H9 (cell line): Measurements from ENCODE around the gene ARVCF. TPM values are rescaled to one million over a fixed set of nuclear protein-coding genes. Genes with fewer than 3 reads are reported as not detected.
A peak's percentile ranks its signal among the peaks of the same experiment; 100 is the strongest.

Experiments used
- DNase-seq: peaks from one replicate; pipeline ENCODE4 v3.0.0-alpha.2; 2017
- H2AFZ ChIP-seq: one replicate; pipeline ENCODE4 v1.6.1; 2013; ENCODE audit warnings: mild to moderate bottlenecking, low read length, control low read depth, moderate library complexity
- H2AK5ac ChIP-seq: 2 replicates; pipeline ENCODE4 v1.6.1; 2013; ENCODE audit warnings: low read length, control low read depth, mixed read lengths; ENCODE audit not compliant: insufficient read length
- H2BK120ac ChIP-seq: one replicate; pipeline ENCODE4 v1.6.1; 2013; ENCODE audit warnings: low read depth, mild to moderate bottlenecking, low read length, control low read depth, inconsistent platforms; ENCODE audit not compliant: poor library complexity, severe bottlenecking
- H2BK12ac ChIP-seq: 2 replicates; pipeline ENCODE4 v1.6.1; 2013; ENCODE audit warnings: low read length, control low read depth, mixed read lengths, low read depth; ENCODE audit not compliant: insufficient read length
- H2BK15ac ChIP-seq: 2 replicates; pipeline ENCODE4 v1.6.1; 2013; ENCODE audit warnings: low read depth, low read length, control low read depth
- H2BK20ac ChIP-seq: one replicate; pipeline ENCODE4 v1.6.1; 2013; ENCODE audit warnings: low read depth, mild to moderate bottlenecking, low read length, control low read depth, inconsistent platforms; ENCODE audit not compliant: poor library complexity, severe bottlenecking
- H2BK5ac ChIP-seq: 2 replicates; pipeline ENCODE4 v1.6.1; 2013; ENCODE audit warnings: low read length, control low read depth, mixed read lengths; ENCODE audit not compliant: insufficient read length
- H3K14ac ChIP-seq: 2 replicates; pipeline ENCODE4 v1.6.1; 2013; ENCODE audit warnings: low read length, control low read depth; ENCODE audit not compliant: insufficient read depth
- H3K18ac ChIP-seq: 2 replicates; pipeline ENCODE4 v1.6.1; 2013; ENCODE audit warnings: low read depth, mild to moderate bottlenecking, mixed read lengths, low read length, control low read depth; ENCODE audit not compliant: insufficient read length
- H3K23ac ChIP-seq: 2 replicates; pipeline ENCODE4 v1.6.1; 2013; ENCODE audit warnings: low read length, control low read depth, mixed read lengths, low read depth; ENCODE audit not compliant: insufficient read length
- H3K23me2 ChIP-seq: 2 replicates; pipeline ENCODE4 v1.6.1; 2013; ENCODE audit warnings: low read depth, mild to moderate bottlenecking, mixed read lengths, low read length, control low read depth; ENCODE audit not compliant: insufficient read length, poor library complexity, severe bottlenecking
- H3K27ac ChIP-seq: 2 replicates; pipeline ENCODE4 v1.5.1; 2013; ENCODE audit warnings: low read length, control low read depth, mixed read lengths, low read depth; ENCODE audit not compliant: insufficient read length
- H3K27me3 ChIP-seq: 2 replicates; pipeline ENCODE4 v1.6.1; 2013; ENCODE audit warnings: low read length, control low read depth, inconsistent platforms; ENCODE audit not compliant: insufficient read depth
- H3K4ac ChIP-seq: 2 replicates; pipeline ENCODE4 v1.6.1; 2013; ENCODE audit warnings: low read depth, mild to moderate bottlenecking, control low read depth, inconsistent platforms, low read length, moderate library complexity
- H3K4me1 ChIP-seq: 2 replicates; pipeline ENCODE4 v1.6.1; 2013; ENCODE audit warnings: low read length, control low read depth, inconsistent platforms; ENCODE audit not compliant: insufficient read depth
- H3K4me2 ChIP-seq: 2 replicates; pipeline ENCODE4 v1.6.1; 2013; ENCODE audit warnings: low read length, control low read depth, mixed read lengths; ENCODE audit not compliant: insufficient read length, insufficient read depth
- H3K56ac ChIP-seq: 2 replicates; pipeline ENCODE4 v1.6.1; 2013; ENCODE audit warnings: low read depth, mild to moderate bottlenecking, mixed read lengths, low read length, control low read depth; ENCODE audit not compliant: insufficient read length
- H3K79me1 ChIP-seq: 2 replicates; pipeline ENCODE4 v1.6.1; 2013; ENCODE audit warnings: low read depth, mild to moderate bottlenecking, moderate library complexity, low read length, control low read depth, inconsistent platforms; ENCODE audit not compliant: insufficient read depth, poor library complexity, severe bottlenecking
- H3K79me2 ChIP-seq: 2 replicates; pipeline ENCODE4 v1.6.1; 2013; ENCODE audit warnings: low read length, control low read depth, inconsistent platforms; ENCODE audit not compliant: insufficient read depth
- H3K9ac ChIP-seq: 2 replicates; pipeline ENCODE4 v1.6.1; 2013; ENCODE audit warnings: low read length, control low read depth, mixed read lengths; ENCODE audit not compliant: insufficient read length; ENCODE audit errors: extremely low read depth
- H3K9me3 ChIP-seq: one replicate; pipeline ENCODE4 v1.6.1; 2013; ENCODE audit warnings: low read depth, low read length, inconsistent platforms; ENCODE audit not compliant: control insufficient read depth
- H3T11ph ChIP-seq: one replicate; pipeline ENCODE4 v1.6.1; 2013; ENCODE audit warnings: mild to moderate bottlenecking, low read length, control low read depth, inconsistent platforms
- H4K20me1 ChIP-seq: one replicate; pipeline ENCODE4 v1.6.1; 2013; ENCODE audit not compliant: control insufficient read depth, insufficient read length, insufficient read depth
- H4K5ac ChIP-seq: 2 replicates; pipeline ENCODE4 v1.6.1; 2013; ENCODE audit warnings: low read depth, mild to moderate bottlenecking, mixed read lengths, low read length, control low read depth; ENCODE audit not compliant: insufficient read length
- H4K8ac ChIP-seq: replicated peaks from 2 replicates; pipeline ENCODE4 v1.6.1; 2013; ENCODE audit warnings: low read length, control low read depth, mixed read lengths, low read depth; ENCODE audit not compliant: insufficient read length
- H4K91ac ChIP-seq: 2 replicates; pipeline ENCODE4 v1.6.1; 2013; ENCODE audit warnings: low read depth, mild to moderate bottlenecking, moderate library complexity, mixed read lengths, low read length, control low read depth; ENCODE audit not compliant: insufficient read length
- H3K27ac Mint-ChIP-seq, 3 experiments: 2 replicates in 2 of 3; 3 replicates in 1 of 3; pipeline ENCODE4 v1.8.0; 2020 to 2021; ENCODE audit warnings: mixed read lengths in 3 of 3, mild to moderate bottlenecking in 1 of 3, moderate library complexity in 1 of 3
- H3K27me3 Mint-ChIP-seq: 2 replicates; pipeline ENCODE4 v1.8.0; 2021; ENCODE audit warnings: low read depth, mild to moderate bottlenecking, moderate library complexity, mixed read lengths
- H3K36me3 Mint-ChIP-seq, 3 experiments: 2 replicates in 2 of 3; 3 replicates in 1 of 3; pipeline ENCODE4 v1.8.0; 2020 to 2021; ENCODE audit warnings: low read depth in 3 of 3, mixed read lengths in 3 of 3; ENCODE audit not compliant: insufficient read depth in 1 of 3
- H3K4me1 Mint-ChIP-seq, 2 experiments: 2 replicates each; pipeline ENCODE4 v1.8.0; 2020; ENCODE audit warnings: mixed read lengths in 2 of 2
- H3K4me3 Mint-ChIP-seq, 2 experiments: 2 replicates in 1 of 2; 3 replicates in 1 of 2; pipeline ENCODE4 v1.8.0; 2020 to 2021; ENCODE audit warnings: mild to moderate bottlenecking in 2 of 2, mixed read lengths in 2 of 2, moderate library complexity in 1 of 2
- H3K9me3 Mint-ChIP-seq, 2 experiments: 2 replicates in 1 of 2; 3 replicates in 1 of 2; pipeline ENCODE4 v1.8.0; 2020; ENCODE audit warnings: mild to moderate bottlenecking in 2 of 2, mixed read lengths in 2 of 2, moderate library complexity in 1 of 2
- WGBS: extraction: QIAGEN DNeasy Blood & Tissue Kit; methylation state at CpG from one replicate; pipeline ENCODE4 v1.1.7; 2013; ENCODE audit warnings: missing lambda C conversion rate, low lambda C conversion rate, mixed read lengths; ENCODE audit not compliant: insufficient read length; ENCODE audit errors: extremely low coverage; 5-methylcytosine and 5-hydroxymethylcytosine counted together
- total RNA-seq: library from RNA; stranded (reverse); gene quantifications from 2 replicates; pipeline ENCODE4 v1.2.1, GENCODE V29; 2021
- TF ChIP-seq, protein P1 (sequence below): fragments of 200-600 bp; sonication (generic); conservative IDR thresholded peaks from 3 replicates; pipeline ENCODE4 v1.8.0; 2021; ENCODE audit warnings: antibody characterized with exemption, mild to moderate bottlenecking

ARVCF gene
- total RNA-seq, 1 experiment from 2014 or later = 40.7 TPM

DNA sequence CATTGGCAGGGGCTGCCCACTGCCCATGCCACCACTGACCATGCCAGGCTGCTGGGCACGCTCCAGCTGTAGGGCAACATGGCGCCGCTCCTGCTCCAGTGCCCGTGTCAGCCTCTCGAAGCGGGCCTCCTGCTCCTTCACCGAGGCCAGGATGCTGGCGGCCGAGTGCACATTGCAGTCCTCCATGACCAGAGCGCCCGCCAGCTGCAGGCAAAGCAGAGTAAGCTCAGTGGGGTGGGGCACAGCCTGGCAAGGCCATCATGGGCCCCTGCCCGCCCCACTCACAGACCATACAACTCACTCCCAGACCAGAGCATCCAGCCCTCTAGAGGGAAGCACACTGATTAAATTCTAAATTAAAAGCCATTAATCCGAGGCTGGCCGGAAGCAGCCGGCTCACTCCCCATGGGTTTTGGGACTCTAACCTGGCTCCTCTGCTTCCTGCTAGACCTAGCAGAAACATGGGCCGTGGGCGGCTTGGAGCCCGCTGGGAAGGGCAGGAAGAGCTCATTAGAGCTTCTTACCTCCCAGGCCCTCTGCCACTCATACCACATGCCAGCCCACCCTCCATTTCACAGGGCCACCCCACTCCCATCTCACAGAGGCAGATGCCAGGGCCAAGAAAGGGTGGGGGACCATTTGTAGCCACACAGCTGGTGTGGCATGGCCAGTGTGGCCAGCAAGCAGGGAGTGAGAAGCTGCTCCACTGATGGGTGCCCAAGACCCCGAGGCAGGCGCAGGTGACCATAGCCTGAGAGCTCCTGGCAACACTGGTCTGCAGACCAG is 25.8 kb downstream of the ARVCF start:
- Mint-ChIP-seq H3K4me1 (peaks cover 0 to 16% of the 10 kb centered on the region in 2 experiments; a peak in 3 of 4 replicates), H3K27ac (no peak overlapping the region), H3K36me3 (no peaks in the 10 kb centered on the region), H3K4me3 (no peak overlapping the region), H3K27me3 (no peaks in the 10 kb centered on the region), H3K9me3 (no peaks in the 10 kb centered on the region; a peak in 1 of 5 replicates)
- Histone ChIP-seq H3K4me2 (no peak overlapping the region), H2BK20ac (no peak overlapping the region), H3K79me1 (no peaks in the 10 kb centered on the region), H2BK12ac (no peak overlapping the region), H3K9me3 (no peaks in the 10 kb centered on the region), H2BK5ac (no peak overlapping the region), H4K8ac (no peak overlapping the region), H2BK120ac (no peak overlapping the region), H3K4me1 (no peaks in the 10 kb centered on the region; the same call in 1 of the 2 replicates), H2AK5ac (no peak overlapping the region), H3K14ac (peak overlapping the region; percentile 21; the same call in 1 of the 2 replicates), H3K23me2 (no peaks in the 10 kb centered on the region), H3K23ac (no peak overlapping the region), H2AFZ (no peak overlapping the region), H3K9ac (no peak overlapping the region), H3K56ac (no peak overlapping the region), H3K27me3 (no peaks in the 10 kb centered on the region), H4K20me1 (peaks cover 1% of the 10 kb centered on the region), H3K4ac (no peak overlapping the region), H3K18ac (no peak overlapping the region), H3K27ac (no peak overlapping the region), H2BK15ac (no peak overlapping the region), H3T11ph (no peak overlapping the region), H3K79me2 (no peaks in the 10 kb centered on the region), H4K5ac (no peak overlapping the region), H4K91ac (no peak overlapping the region)
- WGBS = no CpG with 5 or more reads among the region's 20 CpGs
- no peak for DNase-seq
- TF ChIP-seq, protein P1, sequence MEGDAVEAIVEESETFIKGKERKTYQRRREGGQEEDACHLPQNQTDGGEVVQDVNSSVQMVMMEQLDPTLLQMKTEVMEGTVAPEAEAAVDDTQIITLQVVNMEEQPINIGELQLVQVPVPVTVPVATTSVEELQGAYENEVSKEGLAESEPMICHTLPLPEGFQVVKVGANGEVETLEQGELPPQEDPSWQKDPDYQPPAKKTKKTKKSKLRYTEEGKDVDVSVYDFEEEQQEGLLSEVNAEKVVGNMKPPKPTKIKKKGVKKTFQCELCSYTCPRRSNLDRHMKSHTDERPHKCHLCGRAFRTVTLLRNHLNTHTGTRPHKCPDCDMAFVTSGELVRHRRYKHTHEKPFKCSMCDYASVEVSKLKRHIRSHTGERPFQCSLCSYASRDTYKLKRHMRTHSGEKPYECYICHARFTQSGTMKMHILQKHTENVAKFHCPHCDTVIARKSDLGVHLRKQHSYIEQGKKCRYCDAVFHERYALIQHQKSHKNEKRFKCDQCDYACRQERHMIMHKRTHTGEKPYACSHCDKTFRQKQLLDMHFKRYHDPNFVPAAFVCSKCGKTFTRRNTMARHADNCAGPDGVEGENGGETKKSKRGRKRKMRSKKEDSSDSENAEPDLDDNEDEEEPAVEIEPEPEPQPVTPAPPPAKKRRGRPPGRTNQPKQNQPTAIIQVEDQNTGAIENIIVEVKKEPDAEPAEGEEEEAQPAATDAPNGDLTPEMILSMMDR = no peak
